HCT116 (cell line): Measurements from ENCODE around the gene MOK. TPM values are rescaled to one million over a fixed set of nuclear protein-coding genes. Genes with fewer than 3 reads are reported as not detected.

Experiments used
- ATAC-seq: fragments of 200-7000 bp; cut with Tn5 transposase; 2 replicates; pipeline ENCODE4 v1.9.1; 2020; ENCODE audit warnings: mild to moderate bottlenecking, moderate library complexity
- BruUV-seq: library from RNA; stranded (reverse); fragments of 400-500 nt; replicated peaks from 2 replicates; lab custom pipeline; 2021; lab: Mats Ljungman, UMichigan
- CTCF ChIA-PET: fragments of 300-600 bp; sonication (Branson Sonifier 250); formaldehyde crosslinking; loops from one replicate; lab custom pipeline; 2021; ENCODE audit warnings: antibody characterized with exemption; lab: Charles Lee
- POLR2A ChIA-PET: fragments of 300-600, 350-600 bp; sonication (Branson Sonifier 250); formaldehyde crosslinking; loops from one replicate; lab custom pipeline; 2021; ENCODE audit warnings: antibody characterized with exemption; lab: Charles Lee
- RAD21 ChIA-PET, 2 experiments: fragments of 300-600 bp; sonication (Branson Sonifier 250); formaldehyde crosslinking; loops; one replicate each; lab custom pipeline; 2023; ENCODE audit warnings: low total read pairs in 2 of 2; ENCODE audit not compliant: uncharacterized antibody in 2 of 2, unreplicated experiment in 2 of 2, low non-redundant PET in 1 of 2; lab: Charles Lee
- DNase-seq: peaks from one replicate; pipeline ENCODE4 v3.0.0-alpha.2; 2010; ENCODE audit warnings: low read depth, low spot score
- H2AFZ ChIP-seq: fragments of 200-600 bp; shearing (Covaris generic), sonication (generic); 2 replicates; pipeline ENCODE4 v1.6.1; 2017; ENCODE audit warnings: low read depth, mixed run types, mixed read lengths, antibody characterized with exemption, low read length; ENCODE audit not compliant: poor library complexity, severe bottlenecking
- H3K27ac ChIP-seq: 2 replicates; pipeline ENCODE4 v1.5.1; 2012; ENCODE audit warnings: low read depth, low read length
- H3K27me3 ChIP-seq: fragments of 200-600 bp; sonication (generic); 2 replicates; pipeline ENCODE4 v1.6.1; 2016; ENCODE audit warnings: mixed run types, low read length, mixed read lengths; ENCODE audit not compliant: insufficient read depth
- H3K36me3 ChIP-seq, 2 experiments: fragments of 200-500 bp in 1 of 2; fragments of 200-600 bp in 1 of 2; sonication (Bioruptor generic) in 1 of 2; sonication (generic) in 1 of 2; 2 replicates each; pipeline versions ENCODE4 v1.5.1 to v1.6.1; 2014 to 2016; ENCODE audit warnings: low read length in 2 of 2, inconsistent platforms in 1 of 2, mixed read lengths in 1 of 2, mixed run types in 1 of 2; ENCODE audit not compliant: insufficient read depth in 2 of 2, control insufficient read depth in 1 of 2
- H3K4me1 ChIP-seq, 2 experiments: fragments of 200-600 bp in 1 of 2; sonication (generic) in 1 of 2; 2 replicates each; pipeline versions ENCODE4 v1.5.1 to v1.6.1; 2012 to 2017; ENCODE audit warnings: low read length in 2 of 2, inconsistent platforms in 1 of 2, mild to moderate bottlenecking in 1 of 2, mixed read lengths in 1 of 2, mixed run types in 1 of 2, moderate library complexity in 1 of 2; ENCODE audit not compliant: insufficient read depth in 2 of 2, control insufficient read depth in 1 of 2
- H3K4me2 ChIP-seq: fragments of 200-600 bp; sonication (generic); 2 replicates; pipeline ENCODE4 v1.6.1; 2017; ENCODE audit warnings: mixed run types, low read length, mixed read lengths
- H3K4me3 ChIP-seq, 2 experiments: fragments of 200-600 bp in 1 of 2; sonication (generic) in 1 of 2; replicated peaks in 1 of 2; 2 replicates each; pipeline ENCODE4 v1.5.1; 2011 to 2016; ENCODE audit warnings: low read length in 2 of 2, control low read depth in 1 of 2, low read depth in 1 of 2, mild to moderate bottlenecking in 1 of 2, mixed read lengths in 1 of 2, mixed run types in 1 of 2
- H3K79me2 ChIP-seq: fragments of 200-600 bp; sonication (generic); 2 replicates; pipeline ENCODE4 v1.6.1; 2017; ENCODE audit warnings: mild to moderate bottlenecking, mixed run types, low read length, moderate library complexity, mixed read lengths; ENCODE audit not compliant: insufficient read depth
- H3K9ac ChIP-seq: fragments of 200-600 bp; sonication (generic); 2 replicates; pipeline ENCODE4 v1.6.1; 2016; ENCODE audit warnings: low read length, mixed read lengths
- H3K9me2 ChIP-seq: fragments of 200-600 bp; sonication (generic), shearing (Covaris generic); 2 replicates; pipeline ENCODE4 v1.6.1; 2017; ENCODE audit warnings: mixed run types, mild to moderate bottlenecking, moderate library complexity; ENCODE audit not compliant: insufficient read depth
- H3K9me3 ChIP-seq, 2 experiments: fragments of 200-500 bp in 1 of 2; fragments of 200-600 bp in 1 of 2; sonication (Bioruptor generic) in 1 of 2; sonication (generic) in 1 of 2; 2 replicates each; pipeline ENCODE4 v1.6.1; 2014 to 2017; ENCODE audit warnings: low read length in 2 of 2, mixed read lengths in 2 of 2, inconsistent platforms in 1 of 2, low read depth in 1 of 2, mild to moderate bottlenecking in 1 of 2, mixed run types in 1 of 2, moderate library complexity in 1 of 2; ENCODE audit not compliant: control insufficient read depth in 1 of 2, insufficient read depth in 1 of 2
- H4K20me1 ChIP-seq: fragments of 200-600 bp; sonication (generic), shearing (Covaris generic); 2 replicates; pipeline ENCODE4 v1.6.1; 2017; ENCODE audit warnings: mixed run types, mild to moderate bottlenecking, moderate library complexity; ENCODE audit not compliant: insufficient read depth
- CBX3 ChIP-seq: IDR thresholded peaks from 2 replicates; pipeline ENCODE4 v1.6.1; 2012; ENCODE audit warnings: low read depth
- CEBPB ChIP-seq: IDR thresholded peaks from 2 replicates; pipeline ENCODE4 v1.6.1; 2012; ENCODE audit warnings: low read depth
- ELF1 ChIP-seq: IDR thresholded peaks from 2 replicates; pipeline ENCODE4 v1.6.1; 2012; ENCODE audit warnings: low read depth, borderline replicate concordance
- EZH2 ChIP-seq: fragments of 200-600 bp; sonication (generic); IDR thresholded peaks from 2 replicates; pipeline ENCODE4 v1.6.1; 2017; ENCODE audit warnings: antibody characterized with exemption, mixed run types
- EZH2phosphoT487 ChIP-seq: fragments of 200-600 bp; IDR thresholded peaks from 2 replicates; pipeline ENCODE4 v1.6.1; 2018; ENCODE audit warnings: antibody characterized with exemption, borderline replicate concordance
- FOSL1 ChIP-seq: IDR thresholded peaks from 2 replicates; pipeline ENCODE4 v1.6.1; 2012; ENCODE audit warnings: low read depth
- JUND ChIP-seq: IDR thresholded peaks from 2 replicates; pipeline ENCODE4 v1.6.1; 2012
- POLR2A ChIP-seq: IDR thresholded peaks from 2 replicates; pipeline ENCODE4 v1.7.0; 2011; ENCODE audit warnings: borderline replicate concordance; ENCODE audit not compliant: insufficient read depth, insufficient read length; ENCODE audit errors: extremely low read depth
- POLR2AphosphoS5 ChIP-seq: IDR thresholded peaks from 2 replicates; pipeline ENCODE4 v1.6.1; 2011; ENCODE audit warnings: mild to moderate bottlenecking, low read depth, low read length, moderate library complexity
- RAD21 ChIP-seq: IDR thresholded peaks from 2 replicates; pipeline ENCODE4 v1.6.1; 2012; ENCODE audit warnings: low read depth, mild to moderate bottlenecking
- TCF7L2 ChIP-seq: IDR thresholded peaks from 2 replicates; pipeline ENCODE4 v1.7.0; 2011; ENCODE audit warnings: borderline replicate concordance, inconsistent platforms; ENCODE audit not compliant: insufficient read depth, insufficient read length; ENCODE audit errors: extremely low read depth
- YY1 ChIP-seq: IDR thresholded peaks from 2 replicates; pipeline ENCODE4 v1.6.1; 2011; ENCODE audit warnings: low read length, low read depth, moderate library complexity, mild to moderate bottlenecking; ENCODE audit not compliant: insufficient replicate concordance; ENCODE audit errors: extremely low read depth
- ZFX ChIP-seq: fragments of 450-650 bp; IDR thresholded peaks from 2 replicates; pipeline ENCODE4 v1.6.1; 2017
- ZNF274 ChIP-seq: fragments of 200-500 bp; sonication (Bioruptor generic); IDR thresholded peaks from 2 replicates; pipeline ENCODE4 v1.6.1; 2014; ENCODE audit warnings: mild to moderate bottlenecking, low read depth, low read length, inconsistent platforms
- intact Hi-C: fragments of 100-400 bp; cut with micrococcal nuclease; formaldehyde crosslinking; loops from 2 replicates; pipeline ENCODE4 v1.10.0; 2022
- total RNA-seq: library from RNA; stranded (reverse); gene quantifications from one replicate; pipeline ENCODE4 v1.2.1, GENCODE V29; 2021; ENCODE audit not compliant: unreplicated experiment
- TF ChIP-seq, protein P1 (sequence below): IDR thresholded peaks from 2 replicates; pipeline ENCODE4 v1.6.1; 2012
- TF ChIP-seq, protein P2 (sequence below): IDR thresholded peaks from 2 replicates; pipeline ENCODE4 v1.6.1; 2012; ENCODE audit warnings: low read depth
- TF ChIP-seq, protein P3 (sequence below), 3 experiments: fragments of 200-600 bp in 1 of 3; sonication (generic) in 1 of 3; IDR thresholded peaks in 2 of 3; conservative IDR thresholded peaks in 1 of 3; 2 replicates each; pipeline ENCODE4 v1.5.1; 2012 to 2017; ENCODE audit warnings: low read depth in 2 of 3, low read length in 2 of 3, antibody characterized with exemption in 1 of 3, borderline replicate concordance in 1 of 3, control low read depth in 1 of 3, mild to moderate bottlenecking in 1 of 3, mixed read lengths in 1 of 3, mixed run types in 1 of 3, moderate library complexity in 1 of 3; ENCODE audit not compliant: insufficient read depth in 1 of 3
- TF ChIP-seq, protein P4 (sequence below): IDR thresholded peaks from 2 replicates; pipeline ENCODE4 v1.6.1; 2011; ENCODE audit warnings: mild to moderate bottlenecking, low read length, moderate library complexity; ENCODE audit not compliant: insufficient replicate concordance; ENCODE audit errors: extremely low read depth

The MOK gene
- total RNA-seq, 1 experiment from 2014 or later = 9.4 TPM

DNA sequence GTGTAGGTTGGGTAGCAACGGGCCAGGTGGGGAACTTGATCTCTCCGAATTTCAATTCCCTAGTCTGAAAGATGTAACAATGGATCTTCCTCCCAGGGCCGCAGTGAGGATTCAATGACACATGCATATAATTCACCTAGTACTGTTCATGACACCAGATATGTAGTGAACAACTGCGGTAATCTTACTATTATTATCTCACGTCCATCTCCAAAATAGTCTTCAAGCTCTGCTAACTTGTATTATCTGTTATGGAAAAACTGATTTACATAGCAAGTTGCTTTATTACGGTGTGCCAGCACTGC is 26.4 kb downstream of the MOK start:
- H4K20me1 ChIP-seq = no peaks in the 10 kb centered on the region
- DNase-seq = no peak
- no peak for ATAC-seq
- BruUV-seq = no TSS peak
- peak overlapping the region; percentile 66; the same call in 1 of the 2 replicates for H3K27ac ChIP-seq
- no peak overlapping the region for H3K4me3 ChIP-seq
- ChIA-PET POLR2A (no interaction called here), RAD21 (interaction anchor here in 1 of 2 experiments (0.6 kb wide), 1 partner anchor 113 kb away, joined by 4 read pairs; no protein-coding TSS in a partner anchor), CTCF (no interaction called here)
- peak overlapping the region; percentile 72; the same call in 1 of the 2 replicates for H3K4me2 ChIP-seq
- no peak overlapping the region for H2AFZ ChIP-seq
- intact Hi-C loops = no loop called here
- peaks cover 36 to 69% of the 10 kb centered on the region in 2 experiments for H3K4me1 ChIP-seq
- no peaks in the 10 kb centered on the region for H3K27me3 ChIP-seq
- H3K79me2 ChIP-seq = no peaks in the 10 kb centered on the region
- no peaks in the 10 kb centered on the region for H3K36me3 ChIP-seq
- no peak overlapping the region for H3K9ac ChIP-seq
- TF ChIP-seq RAD21 (no peak), YY1 (no peak), EZH2 (no peak), JUND (no peak), EZH2phosphoT487 (no peak), ZNF274 (no peak), ZFX (no peak), CEBPB (no peak), POLR2AphosphoS5 (no peak), FOSL1 (no peak), CBX3 (no peak), ELF1 (no peak), TCF7L2 (no peak), POLR2A (no peak)
- TF ChIP-seq, protein P1, sequence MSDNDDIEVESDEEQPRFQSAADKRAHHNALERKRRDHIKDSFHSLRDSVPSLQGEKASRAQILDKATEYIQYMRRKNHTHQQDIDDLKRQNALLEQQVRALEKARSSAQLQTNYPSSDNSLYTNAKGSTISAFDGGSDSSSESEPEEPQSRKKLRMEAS = no peak
- TF ChIP-seq, protein P2, sequence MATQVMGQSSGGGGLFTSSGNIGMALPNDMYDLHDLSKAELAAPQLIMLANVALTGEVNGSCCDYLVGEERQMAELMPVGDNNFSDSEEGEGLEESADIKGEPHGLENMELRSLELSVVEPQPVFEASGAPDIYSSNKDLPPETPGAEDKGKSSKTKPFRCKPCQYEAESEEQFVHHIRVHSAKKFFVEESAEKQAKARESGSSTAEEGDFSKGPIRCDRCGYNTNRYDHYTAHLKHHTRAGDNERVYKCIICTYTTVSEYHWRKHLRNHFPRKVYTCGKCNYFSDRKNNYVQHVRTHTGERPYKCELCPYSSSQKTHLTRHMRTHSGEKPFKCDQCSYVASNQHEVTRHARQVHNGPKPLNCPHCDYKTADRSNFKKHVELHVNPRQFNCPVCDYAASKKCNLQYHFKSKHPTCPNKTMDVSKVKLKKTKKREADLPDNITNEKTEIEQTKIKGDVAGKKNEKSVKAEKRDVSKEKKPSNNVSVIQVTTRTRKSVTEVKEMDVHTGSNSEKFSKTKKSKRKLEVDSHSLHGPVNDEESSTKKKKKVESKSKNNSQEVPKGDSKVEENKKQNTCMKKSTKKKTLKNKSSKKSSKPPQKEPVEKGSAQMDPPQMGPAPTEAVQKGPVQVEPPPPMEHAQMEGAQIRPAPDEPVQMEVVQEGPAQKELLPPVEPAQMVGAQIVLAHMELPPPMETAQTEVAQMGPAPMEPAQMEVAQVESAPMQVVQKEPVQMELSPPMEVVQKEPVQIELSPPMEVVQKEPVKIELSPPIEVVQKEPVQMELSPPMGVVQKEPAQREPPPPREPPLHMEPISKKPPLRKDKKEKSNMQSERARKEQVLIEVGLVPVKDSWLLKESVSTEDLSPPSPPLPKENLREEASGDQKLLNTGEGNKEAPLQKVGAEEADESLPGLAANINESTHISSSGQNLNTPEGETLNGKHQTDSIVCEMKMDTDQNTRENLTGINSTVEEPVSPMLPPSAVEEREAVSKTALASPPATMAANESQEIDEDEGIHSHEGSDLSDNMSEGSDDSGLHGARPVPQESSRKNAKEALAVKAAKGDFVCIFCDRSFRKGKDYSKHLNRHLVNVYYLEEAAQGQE = no peak
- TF ChIP-seq, protein P3, sequence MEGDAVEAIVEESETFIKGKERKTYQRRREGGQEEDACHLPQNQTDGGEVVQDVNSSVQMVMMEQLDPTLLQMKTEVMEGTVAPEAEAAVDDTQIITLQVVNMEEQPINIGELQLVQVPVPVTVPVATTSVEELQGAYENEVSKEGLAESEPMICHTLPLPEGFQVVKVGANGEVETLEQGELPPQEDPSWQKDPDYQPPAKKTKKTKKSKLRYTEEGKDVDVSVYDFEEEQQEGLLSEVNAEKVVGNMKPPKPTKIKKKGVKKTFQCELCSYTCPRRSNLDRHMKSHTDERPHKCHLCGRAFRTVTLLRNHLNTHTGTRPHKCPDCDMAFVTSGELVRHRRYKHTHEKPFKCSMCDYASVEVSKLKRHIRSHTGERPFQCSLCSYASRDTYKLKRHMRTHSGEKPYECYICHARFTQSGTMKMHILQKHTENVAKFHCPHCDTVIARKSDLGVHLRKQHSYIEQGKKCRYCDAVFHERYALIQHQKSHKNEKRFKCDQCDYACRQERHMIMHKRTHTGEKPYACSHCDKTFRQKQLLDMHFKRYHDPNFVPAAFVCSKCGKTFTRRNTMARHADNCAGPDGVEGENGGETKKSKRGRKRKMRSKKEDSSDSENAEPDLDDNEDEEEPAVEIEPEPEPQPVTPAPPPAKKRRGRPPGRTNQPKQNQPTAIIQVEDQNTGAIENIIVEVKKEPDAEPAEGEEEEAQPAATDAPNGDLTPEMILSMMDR (IDR thresholded peaks at IDR 0.05 in 2 of 3, conservative IDR thresholded peaks at IDR 0.05 in 1 of 3; ENCODE audit: borderline replicate concordance in 1 of 3, insufficient read depth in 1 of 3, low read depth in 2 of 3, low read length in 2 of 3) = no peak
- TF ChIP-seq, protein P4, sequence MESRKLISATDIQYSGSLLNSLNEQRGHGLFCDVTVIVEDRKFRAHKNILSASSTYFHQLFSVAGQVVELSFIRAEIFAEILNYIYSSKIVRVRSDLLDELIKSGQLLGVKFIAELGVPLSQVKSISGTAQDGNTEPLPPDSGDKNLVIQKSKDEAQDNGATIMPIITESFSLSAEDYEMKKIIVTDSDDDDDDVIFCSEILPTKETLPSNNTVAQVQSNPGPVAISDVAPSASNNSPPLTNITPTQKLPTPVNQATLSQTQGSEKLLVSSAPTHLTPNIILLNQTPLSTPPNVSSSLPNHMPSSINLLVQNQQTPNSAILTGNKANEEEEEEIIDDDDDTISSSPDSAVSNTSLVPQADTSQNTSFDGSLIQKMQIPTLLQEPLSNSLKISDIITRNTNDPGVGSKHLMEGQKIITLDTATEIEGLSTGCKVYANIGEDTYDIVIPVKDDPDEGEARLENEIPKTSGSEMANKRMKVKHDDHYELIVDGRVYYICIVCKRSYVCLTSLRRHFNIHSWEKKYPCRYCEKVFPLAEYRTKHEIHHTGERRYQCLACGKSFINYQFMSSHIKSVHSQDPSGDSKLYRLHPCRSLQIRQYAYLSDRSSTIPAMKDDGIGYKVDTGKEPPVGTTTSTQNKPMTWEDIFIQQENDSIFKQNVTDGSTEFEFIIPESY = no peak
- H3K9me2 ChIP-seq = no peaks in the 10 kb centered on the region
- H3K9me3 ChIP-seq = no peaks in the 10 kb centered on the region
